ENCODE measurements around the gene PRIM1.
"Not testable (repeated sequence)": the region's sequence is repeated elsewhere in the genome, so short reads cannot be mapped to it uniquely, and the experiment has no call there.

PRIM1 gene

GRCh38 chr12:56760460-56760859 lies 8.3 kb upstream of the PRIM1 start:
- no peak for DNase-seq (ENCODE audit: low read depth in 2 of 2)

DNA sequence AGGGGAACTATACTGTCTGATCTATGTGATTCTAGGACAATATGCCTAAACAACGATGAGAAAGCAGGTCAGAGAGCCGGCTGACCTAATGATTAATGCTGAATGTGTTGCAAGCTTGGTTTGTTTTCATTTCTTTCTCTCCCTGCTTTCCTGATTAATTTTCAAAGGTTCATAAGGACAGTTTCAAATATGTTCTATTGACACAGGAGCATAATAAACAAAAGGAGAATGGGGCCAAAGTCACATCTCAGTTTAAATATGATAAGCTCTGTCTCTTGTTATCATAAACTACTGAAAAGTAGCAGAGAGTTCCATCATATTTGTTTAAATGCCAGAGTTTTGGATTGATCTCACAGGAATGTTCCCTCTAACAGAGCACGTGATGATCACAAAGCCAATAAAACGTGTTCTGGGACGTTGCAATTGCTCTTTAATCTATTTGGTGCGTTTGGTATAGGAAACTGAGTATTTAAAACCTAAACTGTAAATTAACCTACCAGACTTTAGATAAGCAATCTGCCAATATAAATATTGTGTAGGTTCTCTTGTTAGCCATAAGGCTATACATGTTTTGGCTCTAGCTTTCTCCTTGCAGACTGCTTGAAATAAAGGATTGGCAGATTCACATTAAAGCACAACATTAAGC lies 7.3 kb upstream of the PRIM1 start:
- DNase-seq (ENCODE audit: low read depth in 2 of 2): no peak

- no peak for DNase-seq (ENCODE audit: low read depth in 2 of 2)
These were observed 6.7 kb upstream of the PRIM1 start for GRCh38 chr12:56758728-56759262.

DNA sequence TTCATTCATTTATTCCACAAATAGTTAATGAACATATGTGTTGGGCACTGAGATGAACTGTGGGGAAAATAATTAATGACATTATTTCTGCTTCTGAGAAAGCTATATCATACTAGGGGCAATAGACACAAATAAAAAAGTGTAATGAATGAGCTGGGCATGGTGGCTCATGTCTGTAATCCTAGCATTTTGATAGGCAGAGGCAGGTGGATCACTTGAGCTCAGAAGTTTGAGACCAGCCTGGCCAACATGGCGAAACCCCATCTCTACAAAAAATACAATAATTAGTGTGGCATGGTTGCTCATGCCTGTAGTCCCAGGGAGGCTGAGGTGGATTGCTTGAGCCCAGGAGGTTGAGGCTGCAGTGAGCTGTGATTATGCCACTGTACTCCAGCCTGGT lies 5.8 kb upstream of the PRIM1 start:
- DNase-seq (ENCODE audit: low read depth in 2 of 2): not testable (repeated sequence)

GRCh38 chr12:56753566-56753965 lies 1.4 kb upstream of the PRIM1 start:
- DNase-seq (ENCODE audit: low read depth in 2 of 2): no peak

- DNase-seq (ENCODE audit: low read depth in 2 of 2): not testable (repeated sequence)
These were observed 1.5 kb downstream of the PRIM1 start for GRCh38 chr12:56750596-56750995.

DNA sequence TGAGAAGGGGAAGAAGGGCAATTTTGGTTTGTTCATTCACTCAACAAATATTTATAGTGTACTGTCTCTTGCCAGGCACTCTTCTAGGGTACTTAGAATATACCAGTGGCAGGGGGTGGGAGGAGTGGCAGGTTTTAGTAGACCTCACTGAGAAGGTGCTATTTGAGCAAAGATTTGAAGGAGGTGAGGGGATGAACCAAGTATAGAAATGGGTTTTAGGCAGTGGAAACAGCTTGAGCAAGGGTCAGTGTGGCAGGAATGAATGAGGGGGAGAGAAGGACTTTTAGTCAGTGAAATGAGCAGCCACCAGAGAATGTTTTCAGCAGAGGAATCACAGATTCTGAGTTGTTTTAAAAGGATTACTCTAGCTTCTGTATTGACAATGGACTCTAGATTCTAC lies 2.3 kb downstream of the PRIM1 start:
- no peak for DNase-seq (ENCODE audit: low read depth in 2 of 2)

- no peak for DNase-seq (ENCODE audit: low read depth in 2 of 2)
These were observed 2.8 kb downstream of the PRIM1 start for GRCh38 chr12:56749359-56749758.

DNA sequence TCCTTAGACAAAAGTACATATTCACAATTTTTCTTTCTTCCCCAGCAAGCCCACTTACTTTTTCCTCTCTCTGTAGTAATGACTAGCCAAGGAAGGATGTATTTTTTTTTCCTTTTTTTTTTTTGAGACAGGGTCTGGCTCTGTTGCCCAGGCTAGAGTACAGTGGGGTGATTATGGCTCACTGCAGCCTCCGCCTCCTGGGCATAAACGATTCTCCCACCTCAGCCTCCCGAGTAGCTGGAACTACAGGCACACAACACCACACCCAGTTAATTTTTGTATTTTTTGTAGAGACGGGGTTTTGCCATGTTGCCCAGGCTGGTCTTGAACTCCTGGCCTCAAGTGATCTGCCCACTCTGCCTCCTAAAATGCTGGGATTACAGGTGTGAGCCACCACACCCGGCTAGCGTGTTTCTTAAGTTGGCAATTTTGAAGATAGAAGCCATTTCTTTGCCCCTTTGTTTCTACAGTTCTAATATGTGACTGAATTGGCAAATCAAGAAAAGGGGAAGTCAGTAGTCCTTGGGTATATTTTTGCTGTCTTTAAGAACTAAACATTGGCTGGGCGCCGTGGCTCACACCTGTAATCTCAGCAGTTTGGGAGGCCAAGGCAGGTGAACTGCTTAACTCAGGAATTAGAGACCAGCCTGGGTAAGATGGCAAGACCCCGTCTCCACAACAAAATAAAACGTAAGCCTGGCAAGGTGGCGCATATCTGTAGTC lies 23.8 kb downstream of the PRIM1 start:
- no peak for DNase-seq (ENCODE audit: low read depth in 2 of 2)

DNA sequence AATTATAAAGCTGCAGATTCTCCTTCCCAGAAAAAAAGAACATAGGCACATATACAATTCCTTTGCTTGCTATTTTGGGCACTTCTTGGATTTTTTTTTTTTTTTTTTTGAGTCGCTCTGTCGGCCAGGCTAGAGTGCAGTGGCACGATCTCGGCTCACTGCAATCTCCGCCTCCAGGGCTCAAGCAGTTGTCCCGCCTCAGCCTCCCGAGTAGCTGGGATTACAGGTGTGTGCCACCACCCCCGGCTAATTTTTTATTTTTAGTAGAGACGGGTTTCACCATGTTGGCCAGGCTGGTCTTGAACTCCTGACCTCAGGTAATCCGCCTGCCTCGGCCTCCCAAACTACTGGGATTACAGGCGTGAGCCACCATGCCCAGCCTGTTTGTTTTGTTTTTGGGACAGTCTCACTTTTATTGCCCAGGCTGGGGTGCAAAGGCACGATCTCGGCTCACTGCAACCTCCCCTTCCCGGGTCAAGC lies 25.9 kb downstream of the PRIM1 start:
- DNase-seq (ENCODE audit: low read depth in 2 of 2): not testable (repeated sequence)

DNA sequence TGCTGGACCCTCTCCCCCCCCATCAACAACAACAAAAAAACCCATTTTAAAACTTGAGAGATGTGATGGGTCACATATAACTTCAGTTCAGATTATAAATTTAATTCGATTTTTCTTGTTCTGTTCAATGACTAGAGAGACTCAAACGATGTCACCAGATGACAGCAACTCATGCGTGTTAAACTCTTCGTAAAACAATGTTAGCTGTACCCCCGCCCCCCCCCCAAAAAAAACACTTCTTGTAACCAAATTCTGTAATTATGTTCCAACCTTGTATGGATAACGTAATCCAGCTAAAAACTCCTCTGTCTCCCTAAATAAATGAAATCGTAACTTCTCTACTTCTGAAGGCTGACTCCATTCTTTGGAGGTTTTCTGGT lies 26.4 kb downstream of the PRIM1 start:
- no peak for DNase-seq (ENCODE audit: low read depth in 2 of 2)

- peak; percentile 95 for DNase-seq (ENCODE audit: low read depth in 2 of 2)
These were observed 27.0 kb downstream of the PRIM1 start, which contains the start of gene NACA for GRCh38 chr12:56724972-56725722. Gene NACA, minus strand, starts transcription at chr12:56725299. Its CDS starts 778 bp downstream, at chr12:56724521.

GRCh38 chr12:56724701-56724971 lies 27.5 kb downstream of the PRIM1 start:
- no peak for DNase-seq (ENCODE audit: low read depth in 2 of 2)

GRCh38 chr12:56723889-56724700 lies 28.0 kb downstream of the PRIM1 start:
- peak; percentile 40 to 43 for DNase-seq (ENCODE audit: low read depth in 2 of 2)

DNA sequence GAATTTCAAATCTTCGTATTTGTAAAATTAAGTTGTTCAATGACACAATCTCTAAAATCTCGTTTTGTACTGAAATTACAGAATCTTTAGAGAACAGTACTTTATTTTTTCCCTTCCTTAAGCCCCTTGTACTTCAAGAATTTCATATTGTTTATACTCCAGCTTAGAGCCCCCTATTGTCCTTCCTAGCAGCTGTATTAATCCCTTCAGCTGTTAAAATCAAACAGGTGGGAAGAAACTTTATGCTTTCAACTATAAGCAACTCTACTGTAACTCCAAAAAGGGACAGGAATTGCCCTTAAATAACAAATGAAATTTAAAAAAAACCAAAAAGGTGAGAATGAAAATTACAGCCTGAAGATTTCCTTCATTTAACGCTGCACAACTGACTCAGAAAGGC lies 28.8 kb downstream of the PRIM1 start:
- DNase-seq (ENCODE audit: low read depth in 2 of 2): no peak

- DNase-seq (ENCODE audit: low read depth in 2 of 2): no peak
These were observed 29.3 kb downstream of the PRIM1 start for GRCh38 chr12:56722832-56723231.

- no peak for DNase-seq (ENCODE audit: low read depth in 2 of 2)
These were observed 30.4 kb downstream of the PRIM1 start for GRCh38 chr12:56721721-56722120.

- no peak for DNase-seq (ENCODE audit: low read depth in 2 of 2)
These were observed 30.9 kb downstream of the PRIM1 start for GRCh38 chr12:56721216-56721615.

DNA sequence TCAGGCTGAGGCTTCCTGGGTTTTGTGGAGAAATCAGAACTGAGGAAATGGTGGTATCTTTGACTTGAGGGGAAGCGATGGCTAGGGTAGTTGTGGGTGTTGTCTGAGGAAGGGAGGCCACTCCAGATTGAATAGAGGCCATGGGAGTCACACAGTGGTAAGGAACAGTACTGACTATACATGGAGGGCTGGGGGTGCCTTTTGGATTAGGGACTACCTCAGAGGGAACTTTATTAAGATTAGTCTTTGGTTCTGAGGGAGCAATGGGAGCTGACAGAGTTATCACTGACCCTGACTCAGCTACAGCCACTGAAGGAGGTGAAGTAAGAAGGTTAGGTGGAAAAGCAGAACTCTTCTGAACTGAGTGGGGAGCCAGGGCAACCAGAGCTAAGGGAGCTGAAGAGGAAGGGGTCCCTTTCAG lies 31.4 kb downstream of the PRIM1 start:
- no peak for DNase-seq (ENCODE audit: low read depth in 2 of 2)

DNA sequence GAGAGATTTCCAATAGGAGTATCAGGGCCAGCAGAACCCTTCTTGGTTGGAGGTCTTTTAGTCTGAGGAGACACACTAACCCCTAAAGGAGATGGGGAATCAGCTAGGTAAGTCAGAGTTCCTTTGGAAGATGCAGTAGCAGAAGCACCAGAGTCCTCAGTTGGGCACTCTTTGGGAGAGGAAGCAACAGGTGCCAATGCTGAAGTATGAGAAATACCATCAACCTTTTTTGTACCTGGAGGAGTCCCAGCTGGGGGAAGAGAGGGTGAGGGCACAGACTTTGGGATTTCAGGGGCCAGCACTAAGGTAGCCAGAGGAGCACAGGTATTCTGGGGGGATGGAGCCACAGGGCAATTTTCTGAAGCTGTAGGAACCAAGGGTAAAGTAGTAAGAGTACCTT lies 33.1 kb downstream of the PRIM1 start:
- no peak for DNase-seq (ENCODE audit: low read depth in 2 of 2)

GRCh38 chr12:56718636-56719035 lies 33.5 kb downstream of the PRIM1 start:
- DNase-seq (ENCODE audit: low read depth in 2 of 2): no peak

DNA sequence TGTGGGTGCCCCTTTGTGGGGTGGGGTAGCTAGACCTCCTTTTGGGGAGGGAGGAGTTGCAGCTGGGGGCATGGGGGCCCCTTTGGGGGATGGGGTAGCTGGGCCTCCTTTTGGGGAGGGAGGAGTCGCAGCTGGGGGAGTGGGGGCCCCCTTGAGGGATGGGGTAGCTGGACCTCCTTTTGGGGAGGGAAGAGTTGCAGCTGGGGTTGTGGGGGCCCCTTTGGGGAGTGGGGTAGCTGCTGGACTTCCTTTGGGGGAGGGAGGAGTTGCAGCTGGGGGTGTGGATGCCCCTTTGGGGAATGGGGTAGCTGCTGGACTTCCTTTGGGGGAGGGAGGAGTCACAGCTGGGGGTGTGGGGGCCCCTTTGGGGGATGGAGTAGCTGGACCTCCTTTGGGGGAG lies 34.0 kb downstream of the PRIM1 start:
- DNase-seq (ENCODE audit: low read depth in 2 of 2): no peak

All from fibroblast of skin of left quadriceps (primary cell).